ENCODE results near the gene ATF7.

Gene ATF7

DNA sequence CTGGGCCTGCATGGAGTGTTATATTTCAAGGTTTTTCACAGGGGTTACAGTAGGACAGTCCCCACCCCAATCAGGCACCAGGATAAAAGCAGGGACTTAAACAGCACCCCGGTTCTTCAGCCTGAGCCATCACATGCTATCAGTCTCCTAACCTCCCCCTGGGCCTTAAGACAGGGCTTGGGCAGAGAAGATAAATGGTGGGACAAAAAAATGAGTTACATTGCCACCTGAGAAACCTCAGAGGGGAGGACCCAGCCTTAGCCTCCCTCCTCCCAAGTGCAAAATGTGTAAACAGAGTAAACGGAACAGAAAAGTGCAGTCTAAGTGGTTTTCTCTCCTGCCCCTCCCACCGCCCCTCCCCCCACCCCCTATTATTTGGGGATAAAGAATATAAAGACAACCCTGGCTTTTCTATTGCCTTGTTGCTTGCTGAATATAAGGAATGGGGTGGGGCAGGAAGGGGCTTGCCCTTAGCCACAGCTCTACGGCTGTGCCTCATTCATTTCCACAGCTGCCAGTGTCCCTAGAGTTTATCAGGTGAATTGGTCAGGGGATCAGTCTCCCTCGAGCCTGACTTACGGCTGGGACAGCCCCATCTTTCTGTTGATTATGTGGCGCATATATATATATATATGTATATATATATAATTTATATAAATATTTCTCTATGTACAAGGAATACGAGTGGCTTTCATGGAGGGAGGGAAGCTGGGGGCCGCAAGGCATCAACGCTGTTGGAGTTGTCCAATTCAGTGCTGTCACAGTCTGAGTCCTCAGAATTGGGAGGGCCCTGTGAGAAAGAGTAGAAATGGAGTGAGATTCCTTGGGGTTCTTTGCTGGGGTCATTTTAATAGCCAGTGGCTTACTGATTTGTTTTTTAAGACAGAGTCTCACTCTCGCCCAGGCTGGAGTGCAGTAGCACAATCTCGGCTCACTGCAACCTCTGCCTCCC is 145.4 kb downstream of the ATF7 start:
- no peak for DNase-seq

DNA sequence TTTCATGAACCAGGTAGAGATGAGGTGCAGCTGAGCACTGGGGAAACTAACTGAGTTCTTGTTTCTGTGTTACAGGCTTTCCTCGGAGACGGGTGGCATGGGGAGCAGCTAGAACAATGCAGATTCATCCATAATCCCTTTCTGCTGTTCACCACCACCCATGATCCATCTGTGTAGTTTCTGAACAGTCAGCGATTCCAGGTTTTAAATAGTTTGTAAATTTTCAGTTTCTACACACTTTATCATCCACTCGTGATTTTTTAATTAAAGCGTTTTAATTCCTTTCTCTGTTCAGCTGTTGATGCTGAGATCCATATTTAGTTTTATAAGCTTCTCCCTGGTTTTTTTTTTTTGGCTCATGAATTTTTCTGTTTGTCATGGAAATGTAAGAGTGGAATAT is 146.9 kb downstream of the ATF7 start:
- no peak for DNase-seq

DNA sequence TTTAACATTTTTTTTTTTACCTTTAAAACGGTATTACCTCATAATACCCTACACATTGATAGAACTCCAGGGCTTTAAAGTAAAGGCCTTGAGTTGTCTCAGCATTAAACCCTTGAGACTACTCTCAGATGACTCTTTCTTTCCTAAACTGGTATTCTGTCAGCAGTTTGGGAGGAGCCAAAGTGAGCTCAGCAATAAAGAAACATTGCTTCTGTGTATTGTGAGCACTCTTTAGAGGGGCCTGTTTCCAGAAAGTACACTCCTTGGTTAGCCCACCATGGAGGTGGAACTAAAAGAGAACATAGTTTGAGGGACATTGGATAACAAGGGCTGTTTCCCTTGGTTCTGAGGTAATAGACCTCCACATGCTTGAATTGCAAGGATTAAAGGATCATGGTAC is 147.3 kb downstream of the ATF7 start:
- no peak for DNase-seq

DNA sequence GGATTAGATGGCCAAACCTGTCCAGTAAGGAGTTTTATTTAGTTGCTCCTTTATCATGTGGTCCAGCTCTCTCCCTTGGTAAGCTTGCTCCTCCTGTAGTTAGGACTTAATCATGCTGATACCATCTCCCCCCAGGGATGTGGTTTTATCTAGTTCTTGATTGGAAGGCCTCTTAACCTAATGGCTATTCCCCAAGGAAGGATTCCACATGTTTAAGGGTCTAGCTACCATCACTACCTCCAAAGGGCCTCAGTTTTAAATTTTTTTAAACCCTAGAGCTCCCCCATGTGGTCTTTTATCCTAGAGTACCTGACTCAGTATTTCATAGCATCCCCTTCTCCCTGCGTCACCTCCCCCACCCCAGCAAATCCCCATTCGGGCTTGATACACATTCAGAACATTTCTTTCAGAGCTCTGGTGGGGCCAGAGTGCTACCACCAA is 149.4 kb downstream of the ATF7 start:
- DNase-seq, result no peak

DNA sequence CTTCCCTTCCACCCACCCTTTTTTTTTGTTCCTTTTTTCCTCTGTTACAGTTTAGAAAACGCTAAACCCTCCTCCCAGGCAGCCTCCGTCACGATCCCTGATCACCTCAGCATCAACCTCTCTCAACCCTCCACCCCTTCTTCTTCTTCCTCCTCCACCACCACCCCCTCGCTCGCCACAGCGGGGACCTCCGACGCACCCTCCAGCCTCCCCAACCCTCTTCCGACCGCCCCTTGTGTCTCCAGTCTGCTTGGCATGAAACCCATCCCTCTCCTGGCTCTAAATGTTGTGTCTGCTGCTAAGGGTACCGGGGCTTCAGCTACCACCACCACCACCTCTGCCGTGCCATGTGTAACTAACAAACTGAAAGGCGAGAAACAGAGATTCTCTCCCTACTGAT is 151.4 kb downstream of the ATF7 start:
- no peak for DNase-seq

DNA sequence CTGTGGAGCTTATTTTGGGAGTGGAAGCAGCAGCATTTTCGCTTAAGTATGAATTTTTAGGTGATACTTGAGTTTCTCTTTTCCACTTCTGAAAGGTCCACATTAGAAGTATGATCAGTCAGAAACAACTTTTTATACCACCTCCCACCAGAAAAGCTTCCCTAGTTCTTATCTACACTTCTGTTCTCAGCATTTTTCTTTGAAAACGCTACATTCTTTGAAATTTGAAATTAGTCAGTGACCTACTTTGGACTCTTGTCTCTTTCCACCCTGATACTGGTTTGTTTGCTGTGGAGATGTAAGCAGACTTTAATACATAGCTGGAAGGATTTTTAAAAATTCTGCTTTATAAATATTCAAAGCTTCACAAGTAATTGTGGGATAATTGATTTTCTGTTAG is 152.1 kb downstream of the ATF7 start:
- DNase-seq, result no peak

DNA sequence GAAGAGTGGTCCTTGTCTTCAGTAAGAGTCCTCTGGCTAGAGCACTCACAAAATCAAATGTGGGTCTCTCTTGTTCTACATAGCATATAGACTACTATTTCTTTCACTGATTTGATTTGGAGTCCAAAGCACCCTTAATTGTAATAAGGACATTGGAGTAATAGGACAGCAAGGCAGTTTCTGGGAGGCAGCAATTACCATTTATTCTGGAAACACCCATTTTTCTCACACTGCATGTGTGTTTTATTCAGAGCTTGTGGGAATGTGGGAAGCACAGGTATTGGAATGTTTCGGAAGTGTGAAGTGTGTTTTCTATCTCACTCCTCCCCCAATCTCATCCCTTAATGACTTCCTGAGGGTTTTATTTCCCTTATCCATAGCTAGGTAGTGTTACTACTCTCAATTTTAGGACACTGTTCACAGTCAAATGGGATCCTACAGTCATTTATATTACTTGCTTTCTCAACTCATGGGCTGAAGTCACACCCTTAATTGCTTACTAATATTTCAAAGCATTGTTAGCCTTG is 154.1 kb downstream of the ATF7 start:
- DNase-seq, result no peak

DNA sequence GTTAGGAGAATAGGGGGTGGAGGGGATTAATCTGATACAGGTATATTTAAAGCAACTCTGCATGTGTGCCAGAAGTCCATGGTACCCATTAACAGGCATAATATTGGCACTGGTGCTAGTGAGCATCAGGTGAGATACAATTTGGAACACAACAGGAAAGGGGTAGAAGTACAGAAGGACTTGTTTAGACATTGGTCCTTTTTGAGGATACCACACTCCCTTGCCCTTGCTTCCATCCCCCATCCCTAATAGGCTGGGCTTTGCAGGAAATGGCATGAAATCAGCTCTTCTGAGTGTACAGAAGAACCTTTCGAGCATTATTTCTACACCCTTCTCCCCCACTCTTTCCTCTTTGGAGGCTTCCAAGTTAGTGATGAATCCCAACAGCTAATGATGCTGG is 157.9 kb downstream of the ATF7 start:
- DNase-seq, result no peak

DNA sequence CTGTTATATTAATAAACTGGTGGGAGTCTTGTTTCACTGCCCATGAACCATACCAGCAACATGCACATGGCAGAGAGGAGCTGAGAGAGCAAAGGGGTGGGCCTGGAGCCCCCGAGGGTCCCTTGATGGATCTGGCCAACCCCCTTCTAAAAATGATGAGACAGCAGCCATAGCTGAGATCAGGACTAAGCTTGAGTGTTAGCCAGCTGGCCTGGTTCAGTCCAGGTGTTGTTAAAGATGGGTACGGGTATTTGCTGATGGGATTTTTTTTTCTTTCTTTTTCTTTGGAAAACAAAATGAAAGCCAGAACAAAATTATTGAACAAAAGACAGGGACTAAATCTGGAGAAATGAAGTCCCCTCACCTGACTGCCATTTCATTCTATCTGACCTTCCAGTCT is 158.3 kb downstream of the ATF7 start:
- DNase-seq, result no peak

DNA sequence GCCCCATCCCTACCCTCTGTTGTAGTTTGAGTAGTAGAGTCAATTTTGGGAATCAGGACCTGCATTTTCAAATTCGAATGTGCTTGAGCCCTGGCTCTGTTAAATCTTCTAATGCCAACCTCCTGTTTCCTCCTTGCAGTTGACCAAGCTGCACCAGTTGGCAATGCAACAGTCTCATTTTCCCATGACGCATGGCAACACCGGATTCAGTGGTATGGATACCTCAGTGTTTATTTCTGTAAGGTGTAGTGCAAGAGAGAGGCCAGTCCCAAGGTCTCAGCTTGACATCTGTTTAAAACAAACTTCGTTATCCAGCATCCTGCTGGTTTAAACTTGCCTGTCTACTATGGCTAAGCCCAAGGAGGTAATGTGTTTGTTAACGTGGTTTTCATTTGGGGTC is 159.1 kb downstream of the ATF7 start:
- no peak for DNase-seq

DNA sequence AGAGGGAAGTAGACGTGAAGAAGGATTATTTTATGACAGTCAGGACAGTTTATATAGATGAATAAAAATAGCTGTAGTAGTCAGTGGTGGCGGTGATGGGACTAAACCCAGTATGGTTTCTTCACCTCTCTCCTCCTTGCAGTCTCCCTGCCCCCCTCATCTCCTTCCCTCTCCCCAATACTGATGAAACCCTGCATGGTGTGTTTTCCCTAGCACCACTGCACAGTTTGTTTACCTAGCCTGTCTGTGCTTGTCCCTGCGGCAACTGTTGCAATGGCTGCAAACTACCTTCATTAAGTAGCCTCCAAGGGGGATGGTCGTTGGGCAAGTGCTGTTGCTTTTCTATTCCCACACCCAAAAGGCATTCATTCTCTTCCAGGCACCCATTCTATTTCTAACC is 159.5 kb downstream of the ATF7 start:
- no peak for DNase-seq

DNA sequence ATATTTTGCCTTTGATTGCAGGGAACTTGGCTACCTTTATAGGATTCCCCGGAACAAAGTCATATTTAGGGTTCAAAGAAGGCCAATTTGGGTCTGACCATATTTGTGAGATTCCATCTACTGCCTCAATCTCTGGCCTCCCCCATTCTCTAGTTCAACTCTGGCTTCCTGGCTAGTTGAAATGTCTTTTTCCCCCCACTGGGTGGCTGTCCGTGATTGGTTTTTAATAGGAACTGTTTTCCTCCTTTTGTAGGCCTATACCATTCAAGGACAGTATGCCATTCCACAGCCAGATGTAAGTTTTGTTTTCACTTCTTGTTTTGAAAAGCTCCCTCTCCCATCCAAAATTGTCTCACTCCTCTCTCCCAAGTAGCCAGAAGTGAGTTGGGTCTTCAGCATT is 160.5 kb downstream of the ATF7 start:
- no peak for DNase-seq

DNA sequence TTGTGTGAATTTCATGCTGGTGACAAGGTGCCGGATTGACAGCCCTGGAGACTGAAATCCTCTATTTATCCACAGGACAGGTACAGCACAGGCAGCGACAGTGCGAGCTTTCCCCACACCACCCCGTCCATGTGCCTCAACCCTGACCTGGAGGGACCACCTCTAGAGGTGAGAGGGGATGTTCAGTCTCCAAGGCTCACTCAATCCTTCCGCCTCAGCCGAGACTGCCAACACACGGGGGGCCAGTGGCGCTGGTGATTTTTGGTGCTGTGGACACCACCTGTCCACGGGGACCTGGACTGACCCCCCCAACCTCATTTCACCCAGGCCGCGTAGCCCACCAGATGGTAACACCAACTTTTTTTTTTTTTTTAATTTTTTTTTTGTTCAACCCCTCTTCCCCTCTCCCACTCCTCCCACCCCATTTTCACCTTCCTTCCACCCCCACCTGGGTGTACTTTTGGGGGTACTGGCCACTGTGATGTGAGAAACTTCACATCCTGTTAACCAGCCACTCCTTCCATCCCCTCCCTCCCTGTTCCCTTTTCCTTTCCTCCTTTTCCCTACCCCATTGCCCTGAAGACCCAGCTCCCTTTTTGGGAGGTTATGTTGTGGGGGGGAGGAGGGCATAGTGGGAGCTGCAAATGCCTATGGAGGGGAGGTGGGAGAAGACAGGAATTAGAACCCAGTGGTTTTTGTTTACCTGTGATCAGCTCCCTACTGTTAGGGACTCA is 161.3 kb downstream of the ATF7 start:
- no peak for DNase-seq

DNA sequence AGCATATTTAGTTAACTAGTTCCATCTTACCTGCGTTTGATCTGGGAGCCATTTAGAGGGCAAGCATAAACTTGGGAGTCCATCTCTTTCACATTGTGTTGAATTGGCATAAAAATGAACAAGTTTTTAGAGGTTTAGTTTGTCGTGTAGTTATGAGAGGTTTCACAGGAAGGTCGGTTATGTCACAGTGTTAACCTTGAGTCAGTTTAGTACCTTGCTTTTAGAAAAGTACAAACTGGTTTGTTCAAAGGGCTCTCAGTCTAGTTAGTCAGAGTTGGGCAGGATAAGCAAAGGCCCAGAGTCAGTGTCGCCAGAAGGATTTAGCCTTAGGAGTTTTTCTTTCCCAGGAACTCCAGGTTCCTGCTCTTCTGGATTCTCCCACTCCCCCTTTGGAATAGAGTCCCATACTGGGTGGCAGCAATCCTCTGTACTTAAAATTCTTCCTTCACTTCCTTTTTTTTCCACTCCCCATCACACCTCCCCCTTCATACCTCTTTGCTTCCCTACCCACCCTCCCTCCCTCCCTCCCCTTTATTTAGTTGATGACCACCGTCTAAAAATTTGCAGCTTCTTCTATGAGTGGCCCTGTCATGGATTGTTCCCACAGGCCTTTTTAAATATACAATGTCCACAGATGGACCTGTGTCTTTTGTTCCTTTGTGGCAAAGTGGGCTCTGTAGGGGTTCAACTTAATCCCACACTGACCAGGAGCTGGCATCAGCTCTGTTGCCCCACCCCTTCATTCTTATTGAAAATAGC is 162.2 kb downstream of the ATF7 start:
- DNase-seq, result no peak

DNA sequence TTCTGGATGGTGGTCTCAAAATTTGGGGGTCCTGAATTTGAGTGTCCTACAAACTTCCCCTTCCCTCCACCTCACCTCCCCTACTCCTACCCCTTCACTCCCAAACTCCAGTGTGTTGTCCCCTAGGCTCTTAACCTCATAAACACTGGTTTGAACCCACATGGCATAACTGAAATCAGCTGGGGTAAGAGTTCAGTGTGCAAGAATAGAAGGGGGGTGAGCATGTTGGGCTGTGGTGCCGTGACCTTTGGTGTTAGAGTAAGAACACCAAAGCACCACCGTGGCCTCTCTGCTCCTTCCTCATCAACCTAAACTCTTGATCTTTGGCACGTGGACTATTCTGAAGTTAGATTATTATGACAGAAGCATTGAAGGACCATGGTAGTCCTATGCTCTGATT is 163.2 kb downstream of the ATF7 start:
- no peak for DNase-seq

DNA sequence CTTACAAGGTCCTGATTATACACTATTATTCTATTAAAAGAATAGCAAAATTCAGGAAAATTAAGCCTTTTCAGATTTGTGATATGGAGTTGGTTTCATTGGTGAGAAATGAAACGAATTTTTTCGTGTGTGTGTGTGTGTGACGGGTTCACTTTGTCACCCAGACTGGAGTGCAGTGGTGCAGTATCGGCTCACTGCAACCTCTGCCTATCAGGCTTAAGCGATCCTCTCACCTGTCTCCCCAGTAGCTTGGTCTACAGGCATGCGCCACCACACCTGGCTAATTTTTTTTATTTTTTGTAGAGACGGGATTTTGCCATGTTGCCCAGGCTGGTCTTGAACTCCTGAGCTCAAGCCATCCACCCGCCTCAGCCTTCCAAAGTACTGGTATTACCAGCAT is 164.6 kb downstream of the ATF7 start:
- no peak for DNase-seq

DNA sequence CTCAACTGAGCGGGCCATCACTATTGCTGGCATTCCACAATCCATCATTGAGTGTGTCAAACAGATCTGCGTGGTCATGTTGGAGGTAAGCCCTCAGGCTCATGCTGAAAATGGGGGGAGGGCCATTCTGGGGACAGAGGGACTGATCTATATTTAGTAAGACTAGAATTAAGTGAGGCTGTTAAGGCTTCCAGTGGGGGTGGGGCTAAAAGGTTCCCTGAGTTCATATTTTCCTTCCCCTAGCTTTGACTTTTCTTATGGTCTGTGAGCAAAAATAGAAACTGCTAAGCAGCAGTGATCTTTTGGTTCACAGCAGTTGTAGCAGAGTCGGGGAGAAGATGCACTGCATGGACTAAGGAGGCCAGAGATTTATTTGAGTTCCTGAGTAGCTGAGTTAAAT is 165.1 kb downstream of the ATF7 start:
- no peak for DNase-seq

DNA sequence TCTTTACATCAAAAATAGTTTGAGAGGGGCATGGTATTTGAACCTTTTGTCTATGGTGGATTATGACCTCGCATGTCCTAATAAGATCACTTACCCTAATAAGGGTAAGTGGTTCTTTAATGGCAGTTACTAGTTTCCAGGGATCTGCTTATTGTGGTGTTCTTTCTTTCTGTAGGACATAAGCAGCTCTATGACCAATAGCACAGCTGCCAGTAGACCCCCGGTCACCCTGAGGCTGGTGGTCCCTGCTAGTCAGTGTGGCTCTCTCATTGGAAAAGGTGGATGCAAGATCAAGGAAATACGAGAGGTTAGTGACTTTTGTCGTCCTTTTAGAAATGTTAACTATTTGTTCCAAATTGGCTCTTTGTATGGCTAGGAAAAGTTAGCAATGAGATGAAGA is 167.1 kb downstream of the ATF7 start:
- DNase-seq, result no peak

Measured in CD4-positive, alpha-beta T cell treated with Interferon gamma for 1 hour (primary cell).